Osteoblast (primary cell): Measurements from ENCODE around the gene PRKAG1. TPM values are rescaled to one million over a fixed set of nuclear protein-coding genes. Genes with fewer than 3 reads are reported as not detected.

Experiments
- DNase-seq: peaks from one replicate; pipeline ENCODE4 v3.0.0; 2011; ENCODE audit warnings: low spot score, mixed read lengths; ENCODE audit not compliant: insufficient read length; ENCODE audit errors: missing footprints
- H2AFZ ChIP-seq: 2 replicates; pipeline ENCODE4 v1.6.0; 2011; ENCODE audit warnings: mild to moderate bottlenecking, low read length
- H3K27ac ChIP-seq: 2 replicates; pipeline ENCODE4 v1.5.1; 2011; ENCODE audit warnings: mild to moderate bottlenecking, low read depth, low read length, moderate library complexity
- H3K27me3 ChIP-seq: 2 replicates; pipeline ENCODE4 v1.6.0; 2012; ENCODE audit warnings: mild to moderate bottlenecking, control low read depth, inconsistent platforms, low read length, moderate library complexity; ENCODE audit not compliant: insufficient read depth
- H3K36me3 ChIP-seq: 2 replicates; pipeline ENCODE4 v1.5.1; 2011; ENCODE audit warnings: mild to moderate bottlenecking, low read length, control low read depth, moderate library complexity; ENCODE audit not compliant: insufficient read depth
- H3K4me1 ChIP-seq: 2 replicates; pipeline ENCODE4 v1.5.1; 2011; ENCODE audit warnings: mild to moderate bottlenecking, low read length, control low read depth, moderate library complexity; ENCODE audit not compliant: insufficient read depth
- H3K4me2 ChIP-seq: 2 replicates; pipeline ENCODE4 v1.6.0; 2011; ENCODE audit warnings: mild to moderate bottlenecking, low read length; ENCODE audit not compliant: insufficient read depth
- H3K4me3 ChIP-seq: fragments of 200-600 bp; sonication (generic); 3 replicates; pipeline ENCODE4 v1.5.1; 2012; ENCODE audit warnings: mild to moderate bottlenecking, low read length, inconsistent platforms; ENCODE audit not compliant: insufficient read depth
- H3K79me2 ChIP-seq: 2 replicates; pipeline ENCODE4 v1.6.0; 2012; ENCODE audit warnings: mild to moderate bottlenecking, low read length, control low read depth, inconsistent platforms; ENCODE audit not compliant: insufficient read depth
- H3K9me3 ChIP-seq: 2 replicates; pipeline ENCODE4 v1.5.1; 2011; ENCODE audit warnings: low read depth, low read length, control low read depth
- H4K20me1 ChIP-seq: 2 replicates; pipeline ENCODE4 v1.6.0; 2012; ENCODE audit warnings: mild to moderate bottlenecking, low read length, control low read depth; ENCODE audit not compliant: insufficient read depth
- total RNA-seq: library from RNA; depleted of rRNA; stranded (reverse); fragments of >200 nt; gene quantifications from 2 replicates; pipeline ENCODE4 v1.2.3, GENCODE V29; 2012
- TF ChIP-seq, protein P1 (sequence below): IDR thresholded peaks from 2 replicates; pipeline ENCODE4 v1.5.1; 2011; ENCODE audit warnings: mild to moderate bottlenecking, low read depth, low read length, moderate library complexity; ENCODE audit errors: extremely low read depth

PRKAG1 gene
- total RNA-seq, 1 donor, result 89.0 TPM

GRCh38 chr12:49013428-49013827 lies 5.1 kb downstream of the PRKAG1 start:
- Histone ChIP-seq H3K27me3 (no peaks in the 10 kb centered on the region), H4K20me1 (peaks cover 14% of the 10 kb centered on the region), H3K36me3 (peaks cover 38% of the 10 kb centered on the region), H3K79me2 (peaks cover 42% of the 10 kb centered on the region), H3K27ac (no peak overlapping the region), H2AFZ (no peak overlapping the region), H3K4me2 (no peak overlapping the region), H3K9me3 (no peaks in the 10 kb centered on the region), H3K4me1 (peaks cover 7% of the 10 kb centered on the region), H3K4me3 (no peak overlapping the region)
- TF ChIP-seq, protein P1, sequence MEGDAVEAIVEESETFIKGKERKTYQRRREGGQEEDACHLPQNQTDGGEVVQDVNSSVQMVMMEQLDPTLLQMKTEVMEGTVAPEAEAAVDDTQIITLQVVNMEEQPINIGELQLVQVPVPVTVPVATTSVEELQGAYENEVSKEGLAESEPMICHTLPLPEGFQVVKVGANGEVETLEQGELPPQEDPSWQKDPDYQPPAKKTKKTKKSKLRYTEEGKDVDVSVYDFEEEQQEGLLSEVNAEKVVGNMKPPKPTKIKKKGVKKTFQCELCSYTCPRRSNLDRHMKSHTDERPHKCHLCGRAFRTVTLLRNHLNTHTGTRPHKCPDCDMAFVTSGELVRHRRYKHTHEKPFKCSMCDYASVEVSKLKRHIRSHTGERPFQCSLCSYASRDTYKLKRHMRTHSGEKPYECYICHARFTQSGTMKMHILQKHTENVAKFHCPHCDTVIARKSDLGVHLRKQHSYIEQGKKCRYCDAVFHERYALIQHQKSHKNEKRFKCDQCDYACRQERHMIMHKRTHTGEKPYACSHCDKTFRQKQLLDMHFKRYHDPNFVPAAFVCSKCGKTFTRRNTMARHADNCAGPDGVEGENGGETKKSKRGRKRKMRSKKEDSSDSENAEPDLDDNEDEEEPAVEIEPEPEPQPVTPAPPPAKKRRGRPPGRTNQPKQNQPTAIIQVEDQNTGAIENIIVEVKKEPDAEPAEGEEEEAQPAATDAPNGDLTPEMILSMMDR, result no peak
- DNase-seq, result no peak

GRCh38 chr12:49012739-49013138 lies 5.8 kb downstream of the PRKAG1 start:
- peaks cover 41% of the 10 kb centered on the region for H3K36me3 ChIP-seq
- no peaks in the 10 kb centered on the region for H3K27me3 ChIP-seq
- TF ChIP-seq, protein P1, result no peak
- H2AFZ ChIP-seq, result no peak overlapping the region
- no peak for DNase-seq
- H4K20me1 ChIP-seq, result peaks cover 14% of the 10 kb centered on the region
- H3K4me2 ChIP-seq, result no peak overlapping the region
- H3K4me3 ChIP-seq, result no peak overlapping the region
- peaks cover 35% of the 10 kb centered on the region for H3K79me2 ChIP-seq
- peaks cover 6% of the 10 kb centered on the region for H3K4me1 ChIP-seq
- no peaks in the 10 kb centered on the region for H3K9me3 ChIP-seq
- H3K27ac ChIP-seq, result no peak overlapping the region

- Histone ChIP-seq H3K4me3 (no peak overlapping the region), H2AFZ (no peak overlapping the region), H4K20me1 (peaks cover 14% of the 10 kb centered on the region), H3K4me2 (no peak overlapping the region), H3K27ac (no peak overlapping the region), H3K79me2 (peaks cover 12% of the 10 kb centered on the region), H3K27me3 (no peaks in the 10 kb centered on the region), H3K4me1 (no peaks in the 10 kb centered on the region), H3K9me3 (no peaks in the 10 kb centered on the region), H3K36me3 (peaks cover 51% of the 10 kb centered on the region)
- TF ChIP-seq, protein P1, result no peak
- DNase-seq, result no peak
Measured at GRCh38 chr12:49010092-49010668, 8.4 kb downstream of the PRKAG1 start.

GRCh38 chr12:49008943-49009342 lies 9.6 kb downstream of the PRKAG1 start:
- Histone ChIP-seq H3K27ac (no peak overlapping the region), H3K36me3 (peaks cover 63% of the 10 kb centered on the region), H3K27me3 (no peaks in the 10 kb centered on the region), H3K4me1 (no peaks in the 10 kb centered on the region), H3K79me2 (peaks cover 2% of the 10 kb centered on the region), H3K9me3 (no peaks in the 10 kb centered on the region), H2AFZ (no peak overlapping the region), H4K20me1 (peaks cover 8% of the 10 kb centered on the region), H3K4me2 (no peak overlapping the region), H3K4me3 (no peak overlapping the region)
- DNase-seq, result no peak
- TF ChIP-seq, protein P1, result no peak
